ENCODE measurements around the gene ZNF182. TPM values are rescaled to one million over a fixed set of nuclear protein-coding genes. Genes with fewer than 3 reads are reported as not detected.
A peak's percentile ranks its signal among the peaks of the same experiment; 100 is the strongest.
"Not testable (repeated sequence)": the region's sequence is repeated elsewhere in the genome, so short reads cannot be mapped to it uniquely, and the experiment has no call there.

Gene ZNF182
- total and polyA plus RNA-seq, 2 of the 13 experiments (the other 11 are each of a cell fraction or from before 2014, with no cell fraction given), result 2.1 to 4.5 TPM

- H3K36me3 ChIP-seq (replicated peaks in 1 of 2; ENCODE audit: control insufficient read depth in 1 of 2, insufficient read depth in 2 of 2, low read length in 2 of 2); H3K9me3 ChIP-seq (ENCODE audit: low read length); H3K4me1 ChIP-seq (ENCODE audit: insufficient read depth, low read length); H3K27me3 ChIP-seq (ENCODE audit: control insufficient read depth in 1 of 2, insufficient read depth in 2 of 2, low read length in 2 of 2); H3K4me3 ChIP-seq (replicated peaks in 1 of 3; ENCODE audit: insufficient read depth in 1 of 3, low read depth in 2 of 3, low read length in 3 of 3); in situ Hi-C loops (cut with HindIII; ENCODE audit: extremely low pct_ligation_motif_present, low pct_unique_long_range_greater_than_20kb); DNase-seq (ENCODE audit: low spot score); H3K9ac ChIP-seq (ENCODE audit: insufficient read depth, low read depth, low read length); BruUV-seq (replicated peaks); H4K20me1 ChIP-seq (ENCODE audit: insufficient read depth, low read length); H2AFZ ChIP-seq (ENCODE audit: low read length); H3K79me2 ChIP-seq (ENCODE audit: insufficient read depth, low read length); CTCF ChIA-PET (ENCODE audit: low intra/inter-chr PET ratio, low total read pairs); POLR2A ChIA-PET; intact Hi-C loops (cut with micrococcal nuclease; ENCODE audit: unreplicated experiment): not testable (repeated sequence)
- peak overlapping the region; percentile 57 for H3K27ac ChIP-seq (ENCODE audit: extremely low read length, insufficient read depth, low read length)
- FAIRE-seq (peak; percentile 72), ATAC-seq (peak; percentile 84)
- H3K4me2 ChIP-seq (ENCODE audit: low read depth, low read length), result 0 out of 2 replicates have a peak overlapping the region, but pooled peaks have one; percentile 24
- TF ChIP-seq NR2F1 (CRISPR knock-in tag; IDR thresholded peaks at IDR 0.05) (0 out of 4 replicates have a peak, but pooled peaks of 1 of the 2 experiments have one; percentile 18), HNF4A (CRISPR knock-in tag; IDR thresholded peaks at IDR 0.05) (peak; percentile 26; the same call in 1 of the 2 replicates), PAXIP1 (CRISPR knock-in tag; conservative IDR thresholded peaks at IDR 0.05) (0 out of 2 replicates have a peak, but pooled peaks have one; percentile 24)
- 20% methylated on average over 1 of the region's 7 CpGs for WGBS (ENCODE audit: low lambda C conversion rate)
These were observed 48.5 kb downstream of the ZNF182 start for GRCh38 chrX:47955295-47955694.

GRCh38 chrX:47941423-47941822 lies 62.4 kb downstream of the ZNF182 start:
- Histone ChIP-seq H3K36me3 (replicated peaks in 1 of 2; ENCODE audit: control insufficient read depth in 1 of 2, insufficient read depth in 2 of 2, low read length in 2 of 2) (no peaks in the 10 kb centered on the region), H3K9ac (ENCODE audit: insufficient read depth, low read depth, low read length) (no peak overlapping the region), H3K79me2 (ENCODE audit: insufficient read depth, low read length) (no peaks in the 10 kb centered on the region), H3K4me2 (ENCODE audit: low read depth, low read length) (no peak overlapping the region), H3K27ac (ENCODE audit: extremely low read length, insufficient read depth, low read length) (no peak overlapping the region), H3K4me1 (ENCODE audit: insufficient read depth, low read length) (no peaks in the 10 kb centered on the region), H3K27me3 (ENCODE audit: control insufficient read depth in 1 of 2, insufficient read depth in 2 of 2, low read length in 2 of 2) (no peaks in the 10 kb centered on the region), H3K9me3 (ENCODE audit: low read length) (no peaks in the 10 kb centered on the region), H2AFZ (ENCODE audit: low read length) (no peak overlapping the region), H4K20me1 (ENCODE audit: insufficient read depth, low read length) (no peaks in the 10 kb centered on the region), H3K4me3 (replicated peaks in 1 of 3; ENCODE audit: insufficient read depth in 1 of 3, low read depth in 2 of 3, low read length in 3 of 3) (no peak overlapping the region)
- ChIA-PET POLR2A (no interaction called here), CTCF (ENCODE audit: low intra/inter-chr PET ratio, low total read pairs) (no interaction called here)
- DNase-seq (ENCODE audit: low spot score) (no peak), ATAC-seq (no peak), FAIRE-seq (no peak)
- BruUV-seq (replicated peaks), result no TSS peak
- WGBS (ENCODE audit: low lambda C conversion rate), result 0% methylated on average over 4 of the region's 4 CpGs
- in situ Hi-C loops (cut with HindIII; ENCODE audit: extremely low pct_ligation_motif_present, low pct_unique_long_range_greater_than_20kb), result no loop called here
- intact Hi-C loops (cut with micrococcal nuclease; ENCODE audit: unreplicated experiment), result no loop called here
- TF ChIP-seq HNF1B (CRISPR knock-in tag; IDR thresholded peaks at IDR 0.05), result no peak
- TF ChIP-seq STAT6 (CRISPR knock-in tag; IDR thresholded peaks at IDR 0.05; ENCODE audit: borderline replicate concordance), result no peak
- no peak for TF ChIP-seq ZNF562 (CRISPR knock-in tag; IDR thresholded peaks at IDR 0.05; ENCODE audit: borderline replicate concordance)
- TF ChIP-seq, protein P1, sequence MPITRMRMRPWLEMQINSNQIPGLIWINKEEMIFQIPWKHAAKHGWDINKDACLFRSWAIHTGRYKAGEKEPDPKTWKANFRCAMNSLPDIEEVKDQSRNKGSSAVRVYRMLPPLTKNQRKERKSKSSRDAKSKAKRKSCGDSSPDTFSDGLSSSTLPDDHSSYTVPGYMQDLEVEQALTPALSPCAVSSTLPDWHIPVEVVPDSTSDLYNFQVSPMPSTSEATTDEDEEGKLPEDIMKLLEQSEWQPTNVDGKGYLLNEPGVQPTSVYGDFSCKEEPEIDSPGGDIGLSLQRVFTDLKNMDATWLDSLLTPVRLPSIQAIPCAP (CRISPR knock-in tag; IDR thresholded peaks at IDR 0.05; ENCODE audit: low read depth), result no peak
- TF ChIP-seq PCBP1 (IDR thresholded peaks at IDR 0.05; ENCODE audit: borderline replicate concordance, low read depth, low read length), result no peak
